GM18909 (cell line): ENCODE measurements around the gene THSD1.
A peak's percentile ranks its signal among the peaks of the same experiment; 100 is the strongest.
"Not testable (repeated sequence)": the region's sequence is repeated elsewhere in the genome, so short reads cannot be mapped to it uniquely, and the experiment has no call there.

Experiments
- ATAC-seq: cut with Tn5 transposase; IDR thresholded peaks from one replicate; pipeline ENCODE4 v1.9.1; 2021; ENCODE audit warnings: mild to moderate bottlenecking; ENCODE audit not compliant: unreplicated experiment, poor library complexity

THSD1 gene

GRCh38 chr13:52411629-52412028, 5.7 kb upstream of the THSD1 start:
- peak; percentile 96 for ATAC-seq

- not testable (repeated sequence) for ATAC-seq
Observed at GRCh38 chr13:52408071-52408658, 2.2 kb upstream of the THSD1 start.

- ATAC-seq = not testable (repeated sequence)
Observed at GRCh38 chr13:52407436-52407835, 1.5 kb upstream of the THSD1 start.

- no peak for ATAC-seq
Observed at GRCh38 chr13:52406629-52407028, 657 bp upstream of the THSD1 start.

GRCh38 chr13:52405369-52405766, 604 bp downstream of the THSD1 start:
- peak; percentile 28 for ATAC-seq

- ATAC-seq = no peak
Observed at GRCh38 chr13:52399708-52400107, 6.3 kb downstream of the THSD1 start.

- no peak for ATAC-seq
Observed at GRCh38 chr13:52399046-52399445, 6.9 kb downstream of the THSD1 start.

GRCh38 chr13:52395704-52396103, 10.3 kb downstream of the THSD1 start:
- ATAC-seq = no peak

GRCh38 chr13:52394586-52394985, 11.4 kb downstream of the THSD1 start:
- no peak for ATAC-seq

- ATAC-seq = no peak
Observed at GRCh38 chr13:52393572-52394357, 12.2 kb downstream of the THSD1 start.

GRCh38 chr13:52387721-52388120, 18.3 kb downstream of the THSD1 start:
- no peak for ATAC-seq

- no peak for ATAC-seq
Observed at GRCh38 chr13:52385870-52386269, 20.1 kb downstream of the THSD1 start.

GRCh38 chr13:52383366-52383765, 22.6 kb downstream of the THSD1 start:
- ATAC-seq = no peak

GRCh38 chr13:52378312-52378711, 27.7 kb downstream of the THSD1 start:
- no peak for ATAC-seq

- ATAC-seq = no peak
Observed at GRCh38 chr13:52377898-52378297, 28.1 kb downstream of the THSD1 start.

GRCh38 chr13:52374873-52375411, 31.0 kb downstream of the THSD1 start:
- no peak for ATAC-seq

GRCh38 chr13:52374389-52374788, 31.6 kb downstream of the THSD1 start:
- ATAC-seq = no peak

GRCh38 chr13:52373277-52373676, 32.7 kb downstream of the THSD1 start:
- not testable (repeated sequence) for ATAC-seq

GRCh38 chr13:52371736-52372247, 34.2 kb downstream of the THSD1 start:
- ATAC-seq = no peak

- no peak for ATAC-seq
Observed at GRCh38 chr13:52366291-52366690, 39.7 kb downstream of the THSD1 start.

GRCh38 chr13:52362169-52362887, 43.6 kb downstream of the THSD1 start:
- not testable (repeated sequence) for ATAC-seq
